ENCODE results near the gene TFEB.

DNA sequence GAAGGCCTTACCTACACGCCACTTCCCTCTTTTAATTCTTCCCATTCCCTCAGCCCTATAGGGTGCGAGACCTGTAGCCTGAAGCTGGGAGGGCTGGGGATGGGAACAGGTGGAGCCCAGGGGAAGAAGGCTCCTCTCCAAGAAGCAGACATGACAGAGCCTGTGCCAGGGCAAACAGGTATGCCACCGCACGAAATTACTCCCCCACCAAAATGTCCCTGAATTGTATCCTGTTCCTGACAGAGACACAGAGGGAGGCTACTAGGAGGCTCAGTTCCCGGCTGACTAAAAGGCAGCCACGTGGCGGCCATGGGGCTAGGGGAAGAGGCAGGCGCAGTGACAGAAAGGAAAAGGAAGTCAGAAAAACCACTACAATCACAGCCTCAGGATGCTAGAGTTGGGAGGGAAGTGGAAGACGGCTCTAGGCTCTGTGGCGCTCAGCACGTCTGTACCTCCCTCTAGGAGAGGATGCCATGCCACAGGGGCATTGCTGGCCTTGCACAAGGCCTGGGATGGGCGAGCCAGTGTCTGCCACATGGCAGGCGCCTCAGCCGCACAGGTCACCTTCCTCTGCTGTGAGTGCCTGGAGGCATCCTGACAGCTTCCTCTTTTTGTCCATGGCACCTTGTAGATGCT, 27.7 kb downstream of the TFEB start:
- TF ChIP-seq, protein P1, sequence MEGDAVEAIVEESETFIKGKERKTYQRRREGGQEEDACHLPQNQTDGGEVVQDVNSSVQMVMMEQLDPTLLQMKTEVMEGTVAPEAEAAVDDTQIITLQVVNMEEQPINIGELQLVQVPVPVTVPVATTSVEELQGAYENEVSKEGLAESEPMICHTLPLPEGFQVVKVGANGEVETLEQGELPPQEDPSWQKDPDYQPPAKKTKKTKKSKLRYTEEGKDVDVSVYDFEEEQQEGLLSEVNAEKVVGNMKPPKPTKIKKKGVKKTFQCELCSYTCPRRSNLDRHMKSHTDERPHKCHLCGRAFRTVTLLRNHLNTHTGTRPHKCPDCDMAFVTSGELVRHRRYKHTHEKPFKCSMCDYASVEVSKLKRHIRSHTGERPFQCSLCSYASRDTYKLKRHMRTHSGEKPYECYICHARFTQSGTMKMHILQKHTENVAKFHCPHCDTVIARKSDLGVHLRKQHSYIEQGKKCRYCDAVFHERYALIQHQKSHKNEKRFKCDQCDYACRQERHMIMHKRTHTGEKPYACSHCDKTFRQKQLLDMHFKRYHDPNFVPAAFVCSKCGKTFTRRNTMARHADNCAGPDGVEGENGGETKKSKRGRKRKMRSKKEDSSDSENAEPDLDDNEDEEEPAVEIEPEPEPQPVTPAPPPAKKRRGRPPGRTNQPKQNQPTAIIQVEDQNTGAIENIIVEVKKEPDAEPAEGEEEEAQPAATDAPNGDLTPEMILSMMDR (IDR thresholded peaks at IDR 0.05), result no peak
- no peak for TF ChIP-seq POLR2A (IDR thresholded peaks at IDR 0.05)

Measured in Peyer's patch (tissue), 4 donors.